ENCODE results near the gene CEP104.
"Not testable (repeated sequence)": the region's sequence is repeated elsewhere in the genome, so short reads cannot be mapped to it uniquely, and the experiment has no call there.

Gene CEP104

GRCh38 chr1:3814771-3815561 is 42.0 kb downstream of the CEP104 start:
- ChIA-PET CTCF (no interaction called here), POLR2A (no interaction called here)
- no peak for DNase-seq (ENCODE audit: extremely low spot score)
- TF ChIP-seq FOXM1 (IDR thresholded peaks at IDR 0.05; ENCODE audit: borderline replicate concordance): no peak
- TF ChIP-seq PKNOX1 (IDR thresholded peaks at IDR 0.05): no peak
- no peak for TF ChIP-seq FOXK2 (IDR thresholded peaks at IDR 0.05)
- TF ChIP-seq ARNT (IDR thresholded peaks at IDR 0.05): no peak
- no peak for TF ChIP-seq ELF4 (IDR thresholded peaks at IDR 0.05)
- TF ChIP-seq NFRKB (IDR thresholded peaks at IDR 0.05): no peak
- no peak for TF ChIP-seq SUZ12 (IDR thresholded peaks at IDR 0.05)
- TF ChIP-seq BHLHE40 (IDR thresholded peaks at IDR 0.05; ENCODE audit: borderline replicate concordance): no peak
- no peak for TF ChIP-seq LEF1 (IDR thresholded peaks at IDR 0.05; ENCODE audit: borderline replicate concordance)
- TF ChIP-seq FOXA1 (IDR thresholded peaks at IDR 0.05): no peak
- TF ChIP-seq TARDBP (IDR thresholded peaks at IDR 0.05): no peak
- TF ChIP-seq L3MBTL2 (conservative IDR thresholded peaks at IDR 0.05): no peak
- no peak for TF ChIP-seq SP1 (IDR thresholded peaks at IDR 0.05)
- TF ChIP-seq CTBP1 (IDR thresholded peaks at IDR 0.05; ENCODE audit: borderline replicate concordance): no peak
- no peak for TF ChIP-seq HDGF (IDR thresholded peaks at IDR 0.05; ENCODE audit: borderline replicate concordance)
- no peak for TF ChIP-seq ZNF384 (IDR thresholded peaks at IDR 0.05)

GRCh38 chr1:3814065-3814464 is 42.9 kb downstream of the CEP104 start:
- ChIA-PET POLR2A (no interaction called here), CTCF (no interaction called here)
- no peak for DNase-seq (ENCODE audit: extremely low spot score)
- no peak for TF ChIP-seq ARNT (IDR thresholded peaks at IDR 0.05)
- TF ChIP-seq BHLHE40 (IDR thresholded peaks at IDR 0.05; ENCODE audit: borderline replicate concordance): no peak
- no peak for TF ChIP-seq HDGF (IDR thresholded peaks at IDR 0.05; ENCODE audit: borderline replicate concordance)
- no peak for TF ChIP-seq SP1 (IDR thresholded peaks at IDR 0.05)
- no peak for TF ChIP-seq ELF4 (IDR thresholded peaks at IDR 0.05)
- no peak for TF ChIP-seq FOXK2 (IDR thresholded peaks at IDR 0.05)
- TF ChIP-seq CTBP1 (IDR thresholded peaks at IDR 0.05; ENCODE audit: borderline replicate concordance): no peak

GRCh38 chr1:3811595-3811911 is 45.5 kb downstream of the CEP104 start:
- DNase-seq (ENCODE audit: extremely low spot score): no peak
- POLR2A ChIA-PET: interaction anchor here (0.8 kb wide), 1 partner anchor 15 kb away, joined by 3 read pairs; the partner anchor contains the start of gene LRRC47
- no peak for TF ChIP-seq ELF4 (IDR thresholded peaks at IDR 0.05)
- CTCF ChIA-PET: no interaction called here

GRCh38 chr1:3810149-3810761 is 46.8 kb downstream of the CEP104 start:
- DNase-seq (ENCODE audit: extremely low spot score); POLR2A ChIA-PET; CTCF ChIA-PET: not testable (repeated sequence)

- POLR2A ChIA-PET: no interaction called here
- DNase-seq (ENCODE audit: extremely low spot score): no peak
- CTCF ChIA-PET: no interaction called here
- TF ChIP-seq CTBP1 (IDR thresholded peaks at IDR 0.05; ENCODE audit: borderline replicate concordance) (no peak), SUZ12 (IDR thresholded peaks at IDR 0.05) (no peak), NFRKB (IDR thresholded peaks at IDR 0.05) (no peak), SP1 (IDR thresholded peaks at IDR 0.05) (no peak), L3MBTL2 (conservative IDR thresholded peaks at IDR 0.05) (no peak), ELF4 (IDR thresholded peaks at IDR 0.05) (no peak), FOXM1 (IDR thresholded peaks at IDR 0.05; ENCODE audit: borderline replicate concordance) (no peak), BHLHE40 (IDR thresholded peaks at IDR 0.05; ENCODE audit: borderline replicate concordance) (no peak), ZNF384 (IDR thresholded peaks at IDR 0.05) (no peak), PKNOX1 (IDR thresholded peaks at IDR 0.05) (no peak), FOXA1 (IDR thresholded peaks at IDR 0.05) (no peak), LEF1 (IDR thresholded peaks at IDR 0.05; ENCODE audit: borderline replicate concordance) (no peak), FOXK2 (IDR thresholded peaks at IDR 0.05) (no peak), HDGF (IDR thresholded peaks at IDR 0.05; ENCODE audit: borderline replicate concordance) (no peak), ARNT (IDR thresholded peaks at IDR 0.05) (no peak), TARDBP (IDR thresholded peaks at IDR 0.05) (no peak)
Measured at GRCh38 chr1:3809680-3810079, 47.3 kb downstream of the CEP104 start.

GRCh38 chr1:3807769-3808168 is 49.2 kb downstream of the CEP104 start:
- no peak for TF ChIP-seq LEF1 (IDR thresholded peaks at IDR 0.05; ENCODE audit: borderline replicate concordance)
- DNase-seq (ENCODE audit: extremely low spot score): no peak
- ChIA-PET CTCF (no interaction called here), POLR2A (interaction anchor here (1.5 kb wide), 1 partner anchor 12 kb away, joined by 4 read pairs; the partner anchor contains the start of gene LRRC47)

- DNase-seq (ENCODE audit: extremely low spot score): no peak
- POLR2A ChIA-PET: no interaction called here
- TF ChIP-seq PKNOX1 (IDR thresholded peaks at IDR 0.05) (no peak), SUZ12 (IDR thresholded peaks at IDR 0.05) (no peak), ELF4 (IDR thresholded peaks at IDR 0.05) (no peak), BHLHE40 (IDR thresholded peaks at IDR 0.05; ENCODE audit: borderline replicate concordance) (no peak), CTBP1 (IDR thresholded peaks at IDR 0.05; ENCODE audit: borderline replicate concordance) (no peak), ARNT (IDR thresholded peaks at IDR 0.05) (no peak), FOXK2 (IDR thresholded peaks at IDR 0.05) (no peak), HDGF (IDR thresholded peaks at IDR 0.05; ENCODE audit: borderline replicate concordance) (no peak), ZNF384 (IDR thresholded peaks at IDR 0.05) (no peak), FOXA1 (IDR thresholded peaks at IDR 0.05) (no peak), TARDBP (IDR thresholded peaks at IDR 0.05) (no peak), L3MBTL2 (conservative IDR thresholded peaks at IDR 0.05) (no peak), LEF1 (IDR thresholded peaks at IDR 0.05; ENCODE audit: borderline replicate concordance) (no peak), SP1 (IDR thresholded peaks at IDR 0.05) (no peak), FOXM1 (IDR thresholded peaks at IDR 0.05; ENCODE audit: borderline replicate concordance) (no peak), NFRKB (IDR thresholded peaks at IDR 0.05) (no peak)
- CTCF ChIA-PET: interaction anchor here (1.1 kb wide), 1 partner anchor 314 kb away, joined by 3 read pairs; no protein-coding TSS in a partner anchor
Measured at GRCh38 chr1:3805038-3805437, 52.0 kb downstream of the CEP104 start.

- DNase-seq (ENCODE audit: extremely low spot score); POLR2A ChIA-PET: not testable (repeated sequence)
- CTCF ChIA-PET: interaction anchor here (1.1 kb wide), 1 partner anchor 314 kb away, joined by 3 read pairs; no protein-coding TSS in a partner anchor
Measured at GRCh38 chr1:3804627-3804944, 52.4 kb downstream of the CEP104 start.
